MCF 10A (cell line): Measurements from ENCODE around the gene RRAGC. TPM values are rescaled to one million over a fixed set of nuclear protein-coding genes. Genes with fewer than 3 reads are reported as not detected.

Experiments used
- BruUV-seq: library from RNA; stranded (reverse); fragments of 400-500 nt; replicated peaks from 2 replicates; lab custom pipeline; 2021; lab: Mats Ljungman, UMichigan
- CTCF ChIA-PET: fragments of 300-600 bp; sonication (Branson Sonifier 250); formaldehyde crosslinking; extraction: SDS; loops from one replicate; lab custom pipeline; 2021; ENCODE audit warnings: antibody characterized with exemption, inconsistent platforms; lab: Yijun Ruan, JAX
- POLR2A ChIA-PET: fragments of 300-600, 350-650 bp; sonication (Branson Sonifier 250); formaldehyde crosslinking; extraction: SDS; loops from one replicate; lab custom pipeline; 2020; ENCODE audit warnings: antibody characterized with exemption, inconsistent platforms; lab: Yijun Ruan, JAX
- DNase-seq: peaks from one replicate; pipeline ENCODE4 v3.0.0-alpha.2; 2018; ENCODE audit not compliant: unreplicated experiment
- H3K27ac Mint-ChIP-seq: one replicate; pipeline ENCODE4 v1.8.0; 2022; ENCODE audit warnings: mild to moderate bottlenecking, low read depth, mixed read lengths; ENCODE audit not compliant: unreplicated experiment
- H3K27me3 Mint-ChIP-seq: one replicate; pipeline ENCODE4 v1.8.0; 2022; ENCODE audit warnings: mixed read lengths; ENCODE audit not compliant: insufficient read depth, unreplicated experiment
- H3K36me3 Mint-ChIP-seq: one replicate; pipeline ENCODE4 v1.8.0; 2022; ENCODE audit warnings: mild to moderate bottlenecking, moderate library complexity, mixed read lengths; ENCODE audit not compliant: insufficient read depth, unreplicated experiment
- H3K4me1 Mint-ChIP-seq: one replicate; pipeline ENCODE4 v1.8.0; 2022; ENCODE audit warnings: mixed read lengths; ENCODE audit not compliant: insufficient read depth, unreplicated experiment
- H3K4me3 Mint-ChIP-seq: one replicate; pipeline ENCODE4 v1.8.0; 2022; ENCODE audit warnings: mild to moderate bottlenecking, moderate library complexity, mixed read lengths; ENCODE audit not compliant: unreplicated experiment
- H3K9me3 Mint-ChIP-seq: one replicate; pipeline ENCODE4 v1.8.0; 2022; ENCODE audit warnings: mixed read lengths; ENCODE audit not compliant: unreplicated experiment
- intact Hi-C: fragments of 100-400 bp; cut with micrococcal nuclease; formaldehyde crosslinking; loops from 2 replicates; pipeline ENCODE4 v1.14.1; 2022
- total RNA-seq: library from RNA; stranded (reverse); gene quantifications from 2 replicates; pipeline ENCODE4 v1.2.3, GENCODE V29; 2022
- TF ChIP-seq, protein P1 (sequence below): fragments of 200-600 bp; IDR thresholded peaks from one replicate; pipeline ENCODE4 v1.8.0; 2022; ENCODE audit warnings: antibody characterized with exemption, mild to moderate bottlenecking; ENCODE audit not compliant: unreplicated experiment

The RRAGC gene
- total RNA-seq, 1 experiment from 2014 or later: 23.3 TPM

- ChIA-PET CTCF (interaction anchor here (1.1 kb wide), 1 partner anchor 763 kb away, joined by 5 read pairs; no protein-coding TSS in a partner anchor), POLR2A (no interaction called here)
- no peak overlapping the region for H3K4me3 Mint-ChIP-seq
- peak; percentile 63 for DNase-seq
- peaks cover 21% of the 10 kb centered on the region for H3K27me3 Mint-ChIP-seq
- no peak overlapping the region for H3K27ac Mint-ChIP-seq
- peaks cover 5% of the 10 kb centered on the region for H3K4me1 Mint-ChIP-seq
- TF ChIP-seq, protein P1, sequence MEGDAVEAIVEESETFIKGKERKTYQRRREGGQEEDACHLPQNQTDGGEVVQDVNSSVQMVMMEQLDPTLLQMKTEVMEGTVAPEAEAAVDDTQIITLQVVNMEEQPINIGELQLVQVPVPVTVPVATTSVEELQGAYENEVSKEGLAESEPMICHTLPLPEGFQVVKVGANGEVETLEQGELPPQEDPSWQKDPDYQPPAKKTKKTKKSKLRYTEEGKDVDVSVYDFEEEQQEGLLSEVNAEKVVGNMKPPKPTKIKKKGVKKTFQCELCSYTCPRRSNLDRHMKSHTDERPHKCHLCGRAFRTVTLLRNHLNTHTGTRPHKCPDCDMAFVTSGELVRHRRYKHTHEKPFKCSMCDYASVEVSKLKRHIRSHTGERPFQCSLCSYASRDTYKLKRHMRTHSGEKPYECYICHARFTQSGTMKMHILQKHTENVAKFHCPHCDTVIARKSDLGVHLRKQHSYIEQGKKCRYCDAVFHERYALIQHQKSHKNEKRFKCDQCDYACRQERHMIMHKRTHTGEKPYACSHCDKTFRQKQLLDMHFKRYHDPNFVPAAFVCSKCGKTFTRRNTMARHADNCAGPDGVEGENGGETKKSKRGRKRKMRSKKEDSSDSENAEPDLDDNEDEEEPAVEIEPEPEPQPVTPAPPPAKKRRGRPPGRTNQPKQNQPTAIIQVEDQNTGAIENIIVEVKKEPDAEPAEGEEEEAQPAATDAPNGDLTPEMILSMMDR: no peak
- no peaks in the 10 kb centered on the region for H3K9me3 Mint-ChIP-seq
- no peaks in the 10 kb centered on the region for H3K36me3 Mint-ChIP-seq
- BruUV-seq: no TSS peak
- intact Hi-C loops: no loop called here
Measured at GRCh38 chr1:38789498-38790169, 69.9 kb downstream of the RRAGC start.

GRCh38 chr1:38788341-38789336 is 70.9 kb downstream of the RRAGC start:
- ChIA-PET CTCF (interaction anchor here (0.7 to 1.1 kb wide), 2 partner anchors 477 to 762 kb away, joined by 3 to 5 read pairs; no protein-coding TSS in a partner anchor), POLR2A (interaction anchor here (0.5 kb wide), 1 partner anchor 38 kb away, joined by 3 read pairs; no protein-coding TSS in a partner anchor)
- H3K36me3 Mint-ChIP-seq: no peaks in the 10 kb centered on the region
- intact Hi-C loops: no loop called here
- BruUV-seq: no TSS peak
- TF ChIP-seq, protein P1: no peak
- peaks cover 22% of the 10 kb centered on the region for H3K27me3 Mint-ChIP-seq
- no peak overlapping the region for H3K4me3 Mint-ChIP-seq
- no peak overlapping the region for H3K27ac Mint-ChIP-seq
- no peaks in the 10 kb centered on the region for H3K9me3 Mint-ChIP-seq
- no peak for DNase-seq
- peaks cover 5% of the 10 kb centered on the region for H3K4me1 Mint-ChIP-seq

Other genes starting within 250 kb of the RRAGC start
- 16.1 and 18.9 TPM in 2 replicates for gene MYCBP, start 13.6 kb upstream of the RRAGC start, total RNA-seq
- gene GJA9, start 21.8 kb upstream of the RRAGC start, total RNA-seq: not detected in 2 replicates
- 0.30 and 0.52 TPM in 2 replicates for gene RHBDL2, start 82.1 kb upstream of the RRAGC start, total RNA-seq
- gene AKIRIN1, start 131.5 kb upstream of the RRAGC start, total RNA-seq: 59.0 and 63.7 TPM in 2 replicates
- 224 and 233 TPM in 2 replicates for gene NDUFS5, start 166.6 kb upstream of the RRAGC start, total RNA-seq